ENCODE data around the gene XPNPEP1. TPM values are rescaled to one million over a fixed set of nuclear protein-coding genes. Genes with fewer than 3 reads are reported as not detected.

XPNPEP1 gene
- total RNA-seq, 4 donors from 2014 or later: 52.8 to 101 (median 77.6) TPM

DNA sequence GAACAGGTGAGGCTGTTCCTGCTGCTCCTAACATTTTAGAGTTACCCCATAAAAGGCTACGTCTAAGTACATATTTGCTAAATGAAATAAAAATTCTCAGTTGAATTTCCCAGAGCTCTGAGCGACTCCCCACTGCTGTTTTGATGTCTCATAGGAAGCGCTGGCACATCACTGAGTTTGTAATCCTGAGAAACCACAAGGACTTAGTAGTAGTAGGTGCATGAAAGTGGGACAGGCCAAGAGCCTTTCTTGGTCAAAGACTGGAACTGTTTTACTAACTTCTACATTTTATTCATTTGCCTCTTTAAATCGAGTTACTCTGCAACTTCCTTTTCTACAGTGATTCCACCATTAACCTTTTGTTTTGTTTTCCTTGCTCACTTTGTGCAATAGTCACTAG, 85.9 kb downstream of the XPNPEP1 start:
- no peak for ATAC-seq (ENCODE audit: low FRiP score)
- no peak for DNase-seq (ENCODE audit: low spot score)

DNA sequence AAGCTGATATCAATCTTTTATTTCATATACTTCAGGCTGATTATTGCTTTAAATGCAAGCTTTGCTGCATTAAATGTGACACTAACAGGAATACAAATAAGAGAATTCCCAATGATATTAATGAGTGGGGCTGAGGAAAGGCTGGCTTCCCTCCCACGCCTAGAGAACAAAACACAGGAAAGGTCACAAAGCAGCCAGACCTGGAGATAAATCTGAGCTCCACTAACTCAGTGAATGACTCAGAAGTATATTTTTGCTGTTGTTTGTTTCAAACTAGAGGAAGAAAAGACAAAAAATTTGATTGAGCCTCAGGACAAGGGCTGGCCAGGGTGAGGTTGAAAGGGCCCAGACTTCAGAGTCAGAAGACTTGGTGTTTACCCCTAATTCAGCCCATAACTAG, 88.1 kb downstream of the XPNPEP1 start:
- no peak for DNase-seq (ENCODE audit: low spot score)
- no peak for ATAC-seq (ENCODE audit: low FRiP score)
- TF ChIP-seq, protein P1, sequence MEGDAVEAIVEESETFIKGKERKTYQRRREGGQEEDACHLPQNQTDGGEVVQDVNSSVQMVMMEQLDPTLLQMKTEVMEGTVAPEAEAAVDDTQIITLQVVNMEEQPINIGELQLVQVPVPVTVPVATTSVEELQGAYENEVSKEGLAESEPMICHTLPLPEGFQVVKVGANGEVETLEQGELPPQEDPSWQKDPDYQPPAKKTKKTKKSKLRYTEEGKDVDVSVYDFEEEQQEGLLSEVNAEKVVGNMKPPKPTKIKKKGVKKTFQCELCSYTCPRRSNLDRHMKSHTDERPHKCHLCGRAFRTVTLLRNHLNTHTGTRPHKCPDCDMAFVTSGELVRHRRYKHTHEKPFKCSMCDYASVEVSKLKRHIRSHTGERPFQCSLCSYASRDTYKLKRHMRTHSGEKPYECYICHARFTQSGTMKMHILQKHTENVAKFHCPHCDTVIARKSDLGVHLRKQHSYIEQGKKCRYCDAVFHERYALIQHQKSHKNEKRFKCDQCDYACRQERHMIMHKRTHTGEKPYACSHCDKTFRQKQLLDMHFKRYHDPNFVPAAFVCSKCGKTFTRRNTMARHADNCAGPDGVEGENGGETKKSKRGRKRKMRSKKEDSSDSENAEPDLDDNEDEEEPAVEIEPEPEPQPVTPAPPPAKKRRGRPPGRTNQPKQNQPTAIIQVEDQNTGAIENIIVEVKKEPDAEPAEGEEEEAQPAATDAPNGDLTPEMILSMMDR (IDR thresholded peaks at IDR 0.05): no peak

More for the DNA sequence above, 85.9 kb downstream of the XPNPEP1 start:
- TF ChIP-seq, protein P1 (IDR thresholded peaks at IDR 0.05): no peak

DNA sequence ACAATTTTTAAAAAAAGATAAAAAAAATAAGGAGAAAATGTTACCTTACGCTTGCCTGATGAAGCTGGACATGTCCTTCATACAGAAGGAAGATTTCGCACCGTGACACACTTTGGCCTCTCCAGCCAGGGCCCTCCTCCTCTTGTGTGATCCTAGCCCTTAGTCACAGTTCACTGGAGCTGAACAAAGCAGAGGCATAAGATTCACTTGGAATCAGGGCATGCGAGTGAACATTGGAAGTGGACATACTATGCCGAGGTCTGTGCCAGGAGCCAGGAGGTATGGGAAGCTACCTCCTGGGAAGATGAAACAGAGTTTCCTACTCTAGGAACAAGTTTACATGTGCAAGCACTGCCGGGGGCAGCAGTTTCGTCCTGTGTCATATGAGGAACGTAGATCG, 91.5 kb downstream of the XPNPEP1 start:
- ATAC-seq (ENCODE audit: low FRiP score): no peak
- no peak for DNase-seq (ENCODE audit: low spot score)
- TF ChIP-seq, protein P1 (IDR thresholded peaks at IDR 0.05): no peak

DNA sequence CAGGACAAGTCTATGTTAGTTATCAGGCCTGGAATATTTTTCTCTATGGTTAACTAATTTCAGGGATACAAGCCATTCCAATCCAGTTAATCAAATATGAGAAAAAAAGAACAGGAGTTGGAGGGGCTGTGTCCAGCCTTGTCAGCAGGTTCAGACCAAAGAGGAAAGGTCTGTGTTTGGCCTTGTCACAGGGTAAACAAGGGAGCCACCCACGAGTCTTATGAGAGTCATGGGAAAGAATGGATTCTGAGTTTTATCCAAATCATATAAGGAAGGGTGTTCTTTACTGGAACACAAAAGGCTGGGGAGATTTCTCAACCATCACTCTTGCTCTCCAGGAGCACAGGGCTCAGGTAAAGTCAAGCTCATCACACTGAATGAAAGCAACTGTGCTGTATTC, 99.1 kb downstream of the XPNPEP1 start:
- ATAC-seq (ENCODE audit: low FRiP score) (no peak), DNase-seq (ENCODE audit: low spot score) (no peak)
- TF ChIP-seq, protein P1 (IDR thresholded peaks at IDR 0.05): no peak

DNA sequence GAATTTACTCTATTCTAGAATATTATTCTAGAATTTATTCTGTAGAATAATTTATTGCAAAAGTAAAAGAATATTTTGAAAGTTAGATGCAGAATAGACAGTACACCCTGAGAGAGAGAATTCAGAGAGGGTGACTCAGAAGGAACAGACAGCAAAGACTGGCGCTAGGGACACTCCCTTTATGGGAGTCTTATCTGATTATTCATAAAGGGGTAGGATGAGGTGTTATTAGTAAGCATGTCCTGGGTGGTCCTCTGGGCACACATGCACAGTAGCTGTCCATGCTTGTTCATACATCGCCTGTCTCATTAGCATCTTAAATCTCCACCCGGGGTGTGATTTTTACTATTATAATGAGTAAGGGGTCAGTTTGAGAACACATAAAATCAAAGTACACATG, 100.1 kb downstream of the XPNPEP1 start:
- TF ChIP-seq, protein P1 (IDR thresholded peaks at IDR 0.05): no peak
- no peak for DNase-seq (ENCODE audit: low spot score)
- ATAC-seq (ENCODE audit: low FRiP score): no peak

DNA sequence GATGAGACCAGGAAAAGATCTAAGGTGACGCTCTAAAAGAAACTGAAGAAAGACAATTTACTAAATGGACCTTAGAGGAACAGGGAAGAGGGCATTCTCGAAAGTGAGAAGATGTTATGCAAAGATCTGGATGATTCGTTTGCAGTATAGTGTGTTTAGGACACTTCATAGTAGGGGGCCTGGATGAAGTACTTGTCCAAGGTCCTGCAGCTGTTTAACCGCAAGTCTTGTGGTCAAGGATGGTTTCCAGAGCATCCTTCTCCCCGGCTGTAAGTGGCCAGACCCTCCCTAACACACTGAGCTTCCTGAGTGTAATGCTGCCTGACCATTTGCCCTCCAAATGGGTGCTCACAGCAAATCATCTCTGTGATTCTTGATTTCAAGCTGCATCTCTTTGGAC, 101.6 kb downstream of the XPNPEP1 start:
- TF ChIP-seq, protein P1 (IDR thresholded peaks at IDR 0.05): no peak
- no peak for DNase-seq (ENCODE audit: low spot score)
- no peak for ATAC-seq (ENCODE audit: low FRiP score)

DNA sequence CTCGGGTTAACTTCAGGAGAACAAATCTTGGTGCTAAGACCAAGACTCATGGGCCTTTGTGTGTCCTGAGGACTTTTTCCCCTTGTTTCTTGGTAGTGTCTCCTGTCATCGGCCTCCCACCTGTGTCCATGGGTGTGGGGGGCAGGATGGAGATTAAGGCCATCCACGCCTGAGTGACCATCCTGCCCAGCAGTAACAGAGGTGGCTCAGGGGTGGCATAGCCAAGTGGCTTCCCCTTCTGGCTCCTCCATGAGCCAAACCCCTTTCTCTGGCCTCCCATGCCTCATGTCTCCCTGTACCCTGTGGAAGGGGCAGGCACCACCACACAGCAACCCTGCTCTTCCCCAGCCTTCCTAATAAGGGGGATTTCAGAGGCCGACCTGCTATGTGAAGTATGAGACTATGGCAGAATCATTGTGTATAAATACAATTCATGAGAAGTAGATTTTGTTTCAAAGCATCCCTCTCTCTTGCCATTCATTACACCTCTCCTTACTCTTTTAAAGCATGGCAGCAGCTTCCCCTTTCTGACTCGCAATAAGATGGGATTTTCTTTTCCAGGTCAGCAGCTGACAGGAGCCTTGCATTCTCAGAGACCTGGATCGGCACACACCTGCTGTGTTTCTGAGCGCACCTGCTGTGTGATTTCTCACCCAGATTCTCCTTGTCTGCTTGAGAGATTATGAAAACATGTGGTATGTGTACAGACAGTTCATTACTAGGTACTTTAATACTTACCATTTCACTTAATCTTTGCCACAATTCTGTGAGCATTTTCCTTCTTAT, 102.5 kb downstream of the XPNPEP1 start:
- no peak for DNase-seq (ENCODE audit: low spot score)
- ATAC-seq (ENCODE audit: low FRiP score): no peak
- TF ChIP-seq, protein P1 (IDR thresholded peaks at IDR 0.05): no peak
